Measurements from ENCODE around the gene PLXNA4.

DNA sequence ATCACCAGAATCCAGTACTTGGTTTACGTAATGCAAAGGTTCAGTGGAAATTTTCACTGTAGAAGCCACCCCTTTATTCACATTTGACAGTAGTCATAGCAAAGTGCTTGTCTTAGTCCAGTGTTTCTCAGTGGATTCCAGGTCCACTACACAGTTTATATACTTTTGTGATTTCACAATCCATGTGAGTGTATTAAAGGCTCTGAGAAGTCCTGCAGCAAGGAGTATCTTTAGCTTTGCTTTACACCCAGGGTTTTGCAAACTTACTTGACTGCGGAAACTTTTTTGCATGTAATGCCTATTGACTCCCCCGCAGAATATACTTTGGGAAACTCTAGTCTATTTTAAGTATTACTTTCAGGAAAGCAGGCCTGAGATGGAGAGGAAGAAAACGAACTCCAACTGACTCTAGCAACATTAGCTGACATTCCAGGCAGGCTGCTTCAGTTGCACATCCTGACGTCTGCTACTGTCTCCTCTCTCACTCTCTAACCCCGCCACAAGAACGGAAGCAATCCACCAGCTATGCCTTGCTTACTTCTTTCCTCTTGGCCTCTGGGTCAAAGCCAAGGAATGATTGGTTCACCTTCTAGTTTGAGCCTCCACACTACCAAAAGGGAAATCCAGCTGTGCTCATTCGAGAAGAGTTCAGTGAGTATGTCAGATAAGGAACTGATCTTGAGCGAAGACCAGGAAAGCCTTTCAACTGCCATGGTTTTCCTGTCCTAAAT is 6.2 kb downstream of the PLXNA4 start:
- TF ChIP-seq SP1 (IDR thresholded peaks at IDR 0.05), result no peak
- TF ChIP-seq SUZ12 (IDR thresholded peaks at IDR 0.05), result no peak
- TF ChIP-seq FOXA1 (IDR thresholded peaks at IDR 0.05), result no peak
- no peak for TF ChIP-seq FOXM1 (IDR thresholded peaks at IDR 0.05; ENCODE audit: borderline replicate concordance)
- no peak for TF ChIP-seq ZNF384 (IDR thresholded peaks at IDR 0.05)
- TF ChIP-seq L3MBTL2 (conservative IDR thresholded peaks at IDR 0.05), result no peak
- no peak for TF ChIP-seq LEF1 (IDR thresholded peaks at IDR 0.05; ENCODE audit: borderline replicate concordance)
- TF ChIP-seq FOXK2 (IDR thresholded peaks at IDR 0.05), result no peak
- no peak for TF ChIP-seq TARDBP (IDR thresholded peaks at IDR 0.05)
- TF ChIP-seq BHLHE40 (IDR thresholded peaks at IDR 0.05; ENCODE audit: borderline replicate concordance), result no peak
- TF ChIP-seq HDGF (IDR thresholded peaks at IDR 0.05; ENCODE audit: borderline replicate concordance), result no peak
